Islet of Langerhans (tissue), 1 donor: ENCODE data around the gene CTCF.

Experiments
- FAIRE-seq: peaks from one replicate; lab custom pipeline; 2011; peaks lifted over from hg19 to GRCh38; lab: Jason Lieb, UNC

CTCF gene

GRCh38 chr16:67549240-67549639 is 13.1 kb upstream of the CTCF start:
- no peak for FAIRE-seq

GRCh38 chr16:67549936-67550335 is 12.4 kb upstream of the CTCF start:
- FAIRE-seq: no peak

GRCh38 chr16:67551091-67551490 is 11.2 kb upstream of the CTCF start:
- no peak for FAIRE-seq

- no peak for FAIRE-seq
These were observed 10.4 kb upstream of the CTCF start for GRCh38 chr16:67551972-67552371.

GRCh38 chr16:67552476-67552875 is 9.8 kb upstream of the CTCF start:
- FAIRE-seq: no peak

- no peak for FAIRE-seq
These were observed 6.5 kb upstream of the CTCF start for GRCh38 chr16:67555795-67556212.

GRCh38 chr16:67558859-67559258 is 3.5 kb upstream of the CTCF start:
- FAIRE-seq: no peak

- no peak for FAIRE-seq
These were observed 1.4 kb upstream of the CTCF start for GRCh38 chr16:67560827-67561342.

GRCh38 chr16:67561501-67561823 is 864 bp upstream of the CTCF start:
- FAIRE-seq: no peak

GRCh38 chr16:67561824-67562525 is 351 bp upstream of the CTCF start:
- FAIRE-seq: no peak

GRCh38 chr16:67562918-67563707 is 787 bp downstream of the CTCF start:
- no peak for FAIRE-seq

GRCh38 chr16:67563708-67564468 is 1.6 kb downstream of the CTCF start:
- no peak for FAIRE-seq

GRCh38 chr16:67565470-67566100 is 3.3 kb downstream of the CTCF start:
- no peak for FAIRE-seq

GRCh38 chr16:67571464-67571863 is 9.1 kb downstream of the CTCF start:
- FAIRE-seq: no peak

- FAIRE-seq: no peak
These were observed 9.7 kb downstream of the CTCF start for GRCh38 chr16:67571981-67572431.

GRCh38 chr16:67579686-67580085 is 17.4 kb downstream of the CTCF start:
- FAIRE-seq: no peak

- no peak for FAIRE-seq
These were observed 17.9 kb downstream of the CTCF start for GRCh38 chr16:67580202-67580601.

- FAIRE-seq: no peak
These were observed 31.0 kb downstream of the CTCF start for GRCh38 chr16:67593288-67593687.

- FAIRE-seq: no peak
These were observed 31.4 kb downstream of the CTCF start for GRCh38 chr16:67593701-67594100.

- FAIRE-seq: no peak
These were observed 32.1 kb downstream of the CTCF start for GRCh38 chr16:67594256-67594915.

GRCh38 chr16:67594956-67595355 is 32.6 kb downstream of the CTCF start:
- no peak for FAIRE-seq

GRCh38 chr16:67598527-67598926 is 36.2 kb downstream of the CTCF start:
- no peak for FAIRE-seq
